Measurements from ENCODE around the gene S100G.

The S100G gene

DNA sequence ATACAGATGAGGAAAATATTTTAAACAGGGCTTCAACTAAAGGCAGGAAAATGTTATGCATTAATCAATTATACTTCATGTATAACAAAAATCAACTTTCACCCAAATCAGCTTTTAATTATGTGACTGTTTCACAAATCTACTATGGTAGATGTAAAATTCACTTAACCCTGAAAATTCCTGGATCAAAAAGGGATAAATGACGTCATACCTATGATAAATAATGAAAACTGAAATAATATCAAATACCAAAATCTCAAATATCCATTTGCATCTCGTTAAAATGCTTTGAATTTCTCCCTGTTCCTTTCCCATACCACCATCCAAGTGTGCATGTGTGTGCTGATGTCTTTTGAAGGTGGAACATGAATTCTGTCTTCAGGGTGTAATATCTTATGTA lies 11.5 kb downstream of the S100G start:
- DNase-seq (ENCODE audit: low read depth): no peak
- TF ChIP-seq, protein P1, sequence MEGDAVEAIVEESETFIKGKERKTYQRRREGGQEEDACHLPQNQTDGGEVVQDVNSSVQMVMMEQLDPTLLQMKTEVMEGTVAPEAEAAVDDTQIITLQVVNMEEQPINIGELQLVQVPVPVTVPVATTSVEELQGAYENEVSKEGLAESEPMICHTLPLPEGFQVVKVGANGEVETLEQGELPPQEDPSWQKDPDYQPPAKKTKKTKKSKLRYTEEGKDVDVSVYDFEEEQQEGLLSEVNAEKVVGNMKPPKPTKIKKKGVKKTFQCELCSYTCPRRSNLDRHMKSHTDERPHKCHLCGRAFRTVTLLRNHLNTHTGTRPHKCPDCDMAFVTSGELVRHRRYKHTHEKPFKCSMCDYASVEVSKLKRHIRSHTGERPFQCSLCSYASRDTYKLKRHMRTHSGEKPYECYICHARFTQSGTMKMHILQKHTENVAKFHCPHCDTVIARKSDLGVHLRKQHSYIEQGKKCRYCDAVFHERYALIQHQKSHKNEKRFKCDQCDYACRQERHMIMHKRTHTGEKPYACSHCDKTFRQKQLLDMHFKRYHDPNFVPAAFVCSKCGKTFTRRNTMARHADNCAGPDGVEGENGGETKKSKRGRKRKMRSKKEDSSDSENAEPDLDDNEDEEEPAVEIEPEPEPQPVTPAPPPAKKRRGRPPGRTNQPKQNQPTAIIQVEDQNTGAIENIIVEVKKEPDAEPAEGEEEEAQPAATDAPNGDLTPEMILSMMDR (IDR thresholded peaks at IDR 0.05; ENCODE audit: insufficient read depth, low read depth, low read length, missing control alignments): no peak
- H3K4me3 ChIP-seq (ENCODE audit: low read depth, low read length): no peak overlapping the region

DNA sequence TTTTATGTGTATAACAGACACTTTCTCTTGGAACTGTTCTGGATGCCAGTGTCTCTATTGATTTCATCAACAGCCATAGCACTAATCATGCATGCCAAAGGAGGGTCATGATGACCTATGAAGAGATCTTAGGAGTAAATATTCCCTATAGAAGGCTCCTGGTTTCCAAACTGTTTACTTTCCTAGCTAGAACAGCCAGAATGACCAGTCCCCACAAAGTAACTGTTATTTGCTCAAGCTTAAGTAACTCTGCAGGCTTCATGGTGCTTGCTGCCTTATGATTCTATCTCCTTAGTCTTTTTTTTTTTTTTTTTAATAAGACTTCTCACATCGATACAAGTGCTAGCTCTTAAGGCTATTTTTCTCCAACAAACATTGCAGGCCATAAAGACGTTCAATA lies 12.4 kb downstream of the S100G start:
- DNase-seq (ENCODE audit: low read depth): no peak
- TF ChIP-seq, protein P1 (IDR thresholded peaks at IDR 0.05; ENCODE audit: insufficient read depth, low read depth, low read length, missing control alignments): no peak

DNA sequence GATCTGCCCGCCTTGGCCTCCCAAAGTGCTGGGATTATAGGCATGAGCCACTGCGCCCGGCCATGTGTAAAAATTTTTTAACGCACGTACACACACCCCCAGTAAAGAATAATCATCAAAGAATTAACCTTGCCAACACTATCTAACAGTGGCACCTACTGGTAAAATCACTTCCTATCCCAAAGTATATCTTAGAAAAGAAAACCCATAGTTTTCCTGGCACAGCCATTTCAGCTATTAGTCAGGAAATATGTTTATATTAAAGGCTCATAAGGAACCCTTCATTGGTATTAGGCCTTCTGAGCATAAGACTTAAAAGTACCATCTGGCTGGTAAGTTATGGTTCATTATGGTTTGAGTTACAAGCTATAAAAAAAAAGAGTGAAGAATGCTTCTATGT lies 14.1 kb downstream of the S100G start:
- no peak for DNase-seq (ENCODE audit: low read depth)
- H3K4me3 ChIP-seq (ENCODE audit: low read depth, low read length): no peak overlapping the region
- TF ChIP-seq, protein P1 (IDR thresholded peaks at IDR 0.05; ENCODE audit: insufficient read depth, low read depth, low read length, missing control alignments): no peak

More for the DNA sequence above, 12.4 kb downstream of the S100G start:
- no peak overlapping the region for H3K4me3 ChIP-seq (ENCODE audit: low read depth, low read length)

DNA sequence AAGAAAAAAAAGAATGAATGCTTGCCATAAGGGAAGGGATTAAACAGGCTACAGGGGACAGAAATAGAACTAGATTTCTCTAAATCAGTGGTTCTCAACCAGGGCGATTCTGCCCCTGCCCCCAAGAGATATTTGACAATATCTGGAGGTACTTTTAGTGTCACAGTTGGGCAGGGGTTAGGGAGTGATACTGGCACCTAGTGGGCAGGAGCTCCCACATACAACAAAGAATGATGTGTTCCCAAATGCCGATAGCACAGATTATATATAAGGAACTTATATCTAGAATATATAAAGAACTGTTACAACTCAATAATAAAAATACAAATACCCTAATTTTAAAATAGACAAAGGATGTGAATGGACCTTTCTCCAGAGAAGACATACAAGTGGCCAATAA lies 14.7 kb downstream of the S100G start:
- no peak overlapping the region for H3K4me3 ChIP-seq (ENCODE audit: low read depth, low read length)
- TF ChIP-seq, protein P1 (IDR thresholded peaks at IDR 0.05; ENCODE audit: insufficient read depth, low read depth, low read length, missing control alignments): no peak
- no peak for DNase-seq (ENCODE audit: low read depth)

DNA sequence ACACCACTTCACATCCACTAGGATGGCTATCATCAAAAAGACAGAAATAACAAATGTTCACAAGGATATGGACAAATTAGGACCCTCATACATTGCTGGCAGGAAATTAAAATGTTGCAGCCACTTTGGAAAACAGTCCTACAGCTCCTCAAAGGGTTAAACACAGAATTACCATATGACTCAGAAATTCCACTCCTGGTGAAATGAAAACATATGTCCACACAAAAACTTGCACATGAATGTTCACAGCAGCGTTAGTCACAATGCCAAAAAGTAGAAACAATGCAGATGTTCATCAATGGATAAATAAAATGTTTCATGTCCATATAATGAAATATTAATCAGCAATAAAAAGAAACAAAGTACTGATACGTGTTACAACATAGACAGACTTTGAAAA lies 15.1 kb downstream of the S100G start:
- no peak overlapping the region for H3K4me3 ChIP-seq (ENCODE audit: low read depth, low read length)
- TF ChIP-seq, protein P1 (IDR thresholded peaks at IDR 0.05; ENCODE audit: insufficient read depth, low read depth, low read length, missing control alignments): no peak
- no peak for DNase-seq (ENCODE audit: low read depth)

DNA sequence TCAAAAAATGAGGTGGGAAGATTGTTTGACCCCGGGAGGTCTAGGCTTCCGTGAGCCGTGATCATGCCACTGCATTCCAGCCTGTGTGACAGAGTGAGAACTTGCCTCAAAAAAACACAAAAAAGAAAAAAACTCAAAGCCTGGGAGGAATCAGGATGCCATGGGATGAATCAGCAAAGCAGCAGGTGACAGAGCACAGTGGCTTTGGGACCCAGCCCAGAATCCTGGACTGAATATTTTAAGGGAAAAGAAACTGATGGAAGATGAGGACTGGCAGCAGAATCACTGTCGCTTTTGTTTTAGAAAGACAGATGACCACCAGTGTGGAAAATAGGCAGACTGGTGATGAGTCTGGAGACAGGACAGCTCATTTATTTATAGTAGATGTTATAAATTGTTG lies 16.6 kb downstream of the S100G start:
- no peak overlapping the region for H3K4me3 ChIP-seq (ENCODE audit: low read depth, low read length)
- TF ChIP-seq, protein P1 (IDR thresholded peaks at IDR 0.05; ENCODE audit: insufficient read depth, low read depth, low read length, missing control alignments): no peak
- DNase-seq (ENCODE audit: low read depth): no peak

DNA sequence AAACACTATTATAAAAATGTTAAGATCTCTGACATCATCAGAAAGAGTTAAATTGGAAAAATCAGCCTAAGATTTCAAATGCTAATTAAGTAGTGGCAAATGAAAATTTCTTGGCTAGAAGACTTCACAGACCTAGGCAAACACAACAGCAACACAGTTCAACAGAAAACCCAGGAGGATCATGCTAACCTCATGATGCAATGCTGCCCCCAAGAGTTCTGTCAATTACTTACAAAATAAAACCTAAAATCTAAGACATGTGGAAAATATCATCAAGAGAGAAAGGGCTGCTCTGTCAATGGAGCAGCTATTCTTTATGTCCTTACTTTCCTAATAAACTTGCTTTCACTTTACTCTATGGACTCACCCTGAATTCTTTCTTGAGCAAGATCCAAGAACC lies 21.0 kb downstream of the S100G start:
- H3K4me3 ChIP-seq (ENCODE audit: low read depth, low read length): no peak overlapping the region
- TF ChIP-seq, protein P1 (IDR thresholded peaks at IDR 0.05; ENCODE audit: insufficient read depth, low read depth, low read length, missing control alignments): no peak
- DNase-seq (ENCODE audit: low read depth): peak; percentile 18

All from GM12865 (cell line).